Ectodermal cell (in vitro differentiated cells): ENCODE measurements around the gene ZSWIM2.
"Not testable (repeated sequence)": the region's sequence is repeated elsewhere in the genome, so short reads cannot be mapped to it uniquely, and the experiment has no call there.

Experiments used
- H3K27ac ChIP-seq: 2 replicates; pipeline ENCODE4 v1.7.0; 2013; ENCODE audit warnings: mild to moderate bottlenecking, low read depth, low read length; ENCODE audit not compliant: insufficient read depth, poor library complexity, severe bottlenecking
- H3K27me3 ChIP-seq: 2 replicates; pipeline ENCODE4 v1.7.0; 2013; ENCODE audit warnings: mild to moderate bottlenecking, low read length; ENCODE audit not compliant: insufficient read depth, control insufficient read depth, poor library complexity, severe bottlenecking
- H3K36me3 ChIP-seq: one replicate; pipeline ENCODE4 v1.7.0; 2013; ENCODE audit warnings: low read length; ENCODE audit not compliant: control insufficient read depth, insufficient read depth
- H3K4me1 ChIP-seq: one replicate; pipeline ENCODE4 v1.7.0; 2013; ENCODE audit warnings: low read length; ENCODE audit not compliant: control insufficient read depth, insufficient read depth
- H3K4me3 ChIP-seq: 2 replicates; pipeline ENCODE4 v1.7.0; 2013; ENCODE audit warnings: low read depth, low read length, control low read depth; ENCODE audit not compliant: insufficient read depth
- H3K9me3 ChIP-seq: 2 replicates; pipeline ENCODE4 v1.7.0; 2013; ENCODE audit warnings: mild to moderate bottlenecking, low read length, moderate library complexity; ENCODE audit not compliant: control insufficient read depth
- WGBS, 2 experiments: methylation state at CpG; one replicate each; pipeline ENCODE4 v1.1.7; 2013; ENCODE audit warnings: missing lambda C conversion rate in 2 of 2; 5-methylcytosine and 5-hydroxymethylcytosine counted together

Gene ZSWIM2

GRCh38 chr2:186852508-186852907, 3.5 kb upstream of the ZSWIM2 start:
- no peaks in the 10 kb centered on the region for H3K9me3 ChIP-seq
- WGBS, 2 experiments, result 92 to 95% methylated on average over 4 to 5 of the region's 5 CpGs
- no peak overlapping the region for H3K27ac ChIP-seq
- H3K4me3 ChIP-seq, result no peak overlapping the region
- H3K4me1 ChIP-seq, result no peaks in the 10 kb centered on the region
- no peaks in the 10 kb centered on the region for H3K27me3 ChIP-seq
- no peaks in the 10 kb centered on the region for H3K36me3 ChIP-seq

GRCh38 chr2:186842373-186842772, 6.6 kb downstream of the ZSWIM2 start:
- no peaks in the 10 kb centered on the region for H3K4me1 ChIP-seq
- no peaks in the 10 kb centered on the region for H3K9me3 ChIP-seq
- no peaks in the 10 kb centered on the region for H3K27me3 ChIP-seq
- H3K27ac ChIP-seq, result no peak overlapping the region
- WGBS, 2 experiments, result 83% methylated on average over 1 of the region's 3 CpGs; no CpG with 5 or more reads in 1 of the 2 experiments
- H3K4me3 ChIP-seq, result no peak overlapping the region
- H3K36me3 ChIP-seq, result no peaks in the 10 kb centered on the region

GRCh38 chr2:186841940-186842339, 7.0 kb downstream of the ZSWIM2 start:
- H3K4me3 ChIP-seq, result no peak overlapping the region
- H3K36me3 ChIP-seq, result no peaks in the 10 kb centered on the region
- H3K27me3 ChIP-seq, result no peaks in the 10 kb centered on the region
- no peaks in the 10 kb centered on the region for H3K4me1 ChIP-seq
- no peak overlapping the region for H3K27ac ChIP-seq
- WGBS, 2 experiments, result 100% methylated on average over 1 of the region's 3 CpGs; no CpG with 5 or more reads in 1 of the 2 experiments
- no peaks in the 10 kb centered on the region for H3K9me3 ChIP-seq

DNA sequence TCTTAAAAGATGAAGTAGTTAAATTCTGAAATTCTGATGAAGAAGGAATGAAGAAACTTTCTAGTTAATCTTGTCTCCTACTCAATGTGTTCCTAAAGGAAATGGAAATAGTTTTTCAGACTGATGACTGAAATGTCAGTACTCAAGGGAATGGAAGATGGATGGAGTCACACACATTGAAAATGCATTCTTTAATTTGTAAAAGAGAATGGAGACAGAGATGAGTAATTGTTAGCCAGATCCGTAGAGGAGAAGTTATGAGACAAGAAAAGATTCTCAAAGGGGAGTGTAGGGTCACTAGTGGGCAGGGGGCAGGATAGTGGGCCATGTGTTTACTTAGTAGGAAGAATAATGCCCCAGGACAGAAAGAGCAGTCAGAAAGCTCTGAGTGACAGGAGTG, 13.3 kb downstream of the ZSWIM2 start:
- Histone ChIP-seq H3K9me3 (no peaks in the 10 kb centered on the region), H3K27ac (no peak overlapping the region), H3K27me3 (no peaks in the 10 kb centered on the region), H3K4me3 (no peak overlapping the region), H3K4me1 (no peaks in the 10 kb centered on the region), H3K36me3 (no peaks in the 10 kb centered on the region)
- WGBS, 2 experiments, result 68 to 76% methylated on average over 1 of the region's 1 CpG

DNA sequence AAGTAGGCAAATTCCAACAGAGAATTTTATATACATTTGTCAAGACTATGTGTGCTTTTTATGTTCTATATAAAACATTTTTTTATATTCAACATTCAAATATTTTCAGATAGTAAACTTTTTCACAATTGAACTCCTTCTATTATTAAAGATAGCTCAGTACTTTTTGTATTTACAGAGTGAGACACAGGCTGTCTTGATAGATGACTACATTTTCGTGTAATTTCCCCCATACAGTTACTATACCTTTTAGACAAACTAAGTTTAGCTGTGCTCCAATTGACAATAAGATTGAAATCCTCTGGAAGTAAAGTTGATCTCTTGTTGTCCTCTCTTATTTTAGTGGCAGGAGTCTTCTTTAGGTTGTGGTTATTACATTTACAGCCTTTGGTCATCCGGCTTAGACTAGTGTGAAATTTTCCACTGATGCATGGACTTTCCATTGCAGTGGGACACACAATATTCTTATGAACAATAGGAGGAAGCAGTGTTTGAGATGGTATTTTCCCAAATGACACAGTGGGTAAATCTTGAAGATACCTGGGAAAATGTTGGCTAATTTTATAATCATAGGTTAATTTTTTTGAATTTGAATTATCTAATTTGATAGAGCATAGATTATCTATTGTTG, 21.0 kb downstream of the ZSWIM2 start:
- no peak overlapping the region for H3K27ac ChIP-seq
- H3K27me3 ChIP-seq, result no peaks in the 10 kb centered on the region
- H3K36me3 ChIP-seq, result no peaks in the 10 kb centered on the region
- H3K4me3 ChIP-seq, result no peak overlapping the region
- WGBS, 2 experiments, result 88 to 90% methylated on average over 2 of the region's 2 CpGs
- H3K4me1 ChIP-seq, result no peaks in the 10 kb centered on the region
- H3K9me3 ChIP-seq, result no peaks in the 10 kb centered on the region

DNA sequence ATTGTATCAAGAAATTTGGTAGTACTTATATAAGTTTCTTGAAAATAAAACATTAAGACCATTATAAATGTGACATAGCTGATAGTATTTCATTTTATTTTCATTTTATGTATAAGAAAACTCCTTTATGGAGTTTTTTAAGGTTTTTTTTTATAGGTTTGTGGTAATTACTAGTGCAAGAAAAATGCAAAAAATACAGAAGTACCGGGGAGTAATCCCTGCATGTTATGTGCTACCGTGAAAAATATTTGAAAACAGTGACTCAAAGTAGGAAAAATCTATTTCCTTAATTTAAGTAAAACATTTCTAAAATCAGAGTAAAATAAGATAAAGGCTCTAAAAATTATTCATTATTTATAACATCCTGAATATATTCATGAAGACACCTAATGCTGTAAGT, 21.6 kb downstream of the ZSWIM2 start:
- H3K27ac ChIP-seq, result no peak overlapping the region
- 93 to 100% methylated on average over 1 to 2 of the region's 2 CpGs for WGBS, 2 experiments

GRCh38 chr2:186822323-186822722, 26.6 kb downstream of the ZSWIM2 start:
- H3K4me1 ChIP-seq, result no peaks in the 10 kb centered on the region
- no peaks in the 10 kb centered on the region for H3K36me3 ChIP-seq
- WGBS, 2 experiments, result 96 to 97% methylated on average over 2 of the region's 2 CpGs
- H3K27me3 ChIP-seq, result no peaks in the 10 kb centered on the region
- H3K27ac ChIP-seq, result no peak overlapping the region
- no peaks in the 10 kb centered on the region for H3K9me3 ChIP-seq
- H3K4me3 ChIP-seq, result no peak overlapping the region

More for the DNA sequence above, 21.6 kb downstream of the ZSWIM2 start:
- Histone ChIP-seq H3K9me3 (no peaks in the 10 kb centered on the region), H3K36me3 (no peaks in the 10 kb centered on the region), H3K4me3 (no peak overlapping the region), H3K27me3 (no peaks in the 10 kb centered on the region), H3K4me1 (no peaks in the 10 kb centered on the region)

DNA sequence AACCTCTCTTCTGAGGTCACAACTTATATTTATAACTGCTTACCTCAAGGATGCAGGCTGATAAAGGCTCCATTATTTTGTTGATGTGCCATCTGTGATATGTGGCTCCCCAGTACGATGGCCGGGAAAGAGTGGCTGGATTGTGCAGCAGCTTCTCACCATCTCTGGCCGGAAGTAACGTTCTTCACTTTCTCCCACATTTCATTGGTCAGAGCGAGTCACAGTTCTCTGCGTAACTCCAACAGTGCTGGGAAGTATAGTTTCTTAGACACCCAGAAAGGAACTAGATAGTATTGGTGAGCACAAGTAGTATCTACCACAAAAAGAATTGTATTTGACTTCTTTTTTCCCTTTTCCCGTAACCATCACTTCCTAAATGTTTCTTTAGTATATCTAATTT, 28.7 kb downstream of the ZSWIM2 start:
- H3K4me3 ChIP-seq, result no peak overlapping the region
- no peak overlapping the region for H3K27ac ChIP-seq
- H3K27me3 ChIP-seq, result no peaks in the 10 kb centered on the region
- no peaks in the 10 kb centered on the region for H3K9me3 ChIP-seq
- no peaks in the 10 kb centered on the region for H3K36me3 ChIP-seq
- no peaks in the 10 kb centered on the region for H3K4me1 ChIP-seq
- WGBS, 2 experiments, result 85 to 88% methylated on average over 7 of the region's 7 CpGs

- not testable (repeated sequence) for H3K27ac ChIP-seq, H3K9me3 ChIP-seq, H3K27me3 ChIP-seq, H3K4me1 ChIP-seq, H3K36me3 ChIP-seq, H3K4me3 ChIP-seq
- WGBS, 2 experiments, result 89 to 93% methylated on average over 5 to 6 of the region's 6 CpGs
Measured at GRCh38 chr2:186811760-186812159, 37.2 kb downstream of the ZSWIM2 start.

DNA sequence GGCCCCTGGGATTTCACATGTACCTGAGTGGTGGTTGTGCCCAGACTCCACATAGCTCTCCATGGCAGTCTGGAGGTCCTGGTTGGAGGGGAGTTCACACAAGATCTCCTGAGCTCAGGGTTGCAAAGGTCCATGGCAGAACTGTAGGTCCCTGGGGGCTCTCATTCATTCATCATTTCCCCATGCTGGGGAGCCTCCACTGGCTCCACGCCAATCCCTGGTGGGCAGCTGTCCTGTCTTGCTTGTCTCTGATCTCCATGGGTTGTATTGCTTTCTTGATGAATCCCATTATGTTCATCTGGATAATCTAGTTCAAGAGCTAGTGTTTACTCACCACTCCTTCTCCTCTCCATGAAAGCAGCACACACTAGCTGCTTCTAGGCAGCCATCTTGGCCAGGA, 42.4 kb downstream of the ZSWIM2 start:
- no peaks in the 10 kb centered on the region for H3K36me3 ChIP-seq
- H3K4me3 ChIP-seq, result no peak overlapping the region
- H3K27ac ChIP-seq, result no peak overlapping the region
- H3K27me3 ChIP-seq, result no peaks in the 10 kb centered on the region
- no peaks in the 10 kb centered on the region for H3K4me1 ChIP-seq
- H3K9me3 ChIP-seq, result no peaks in the 10 kb centered on the region
- WGBS, 2 experiments, result 94% methylated on average over 1 of the region's 1 CpG

DNA sequence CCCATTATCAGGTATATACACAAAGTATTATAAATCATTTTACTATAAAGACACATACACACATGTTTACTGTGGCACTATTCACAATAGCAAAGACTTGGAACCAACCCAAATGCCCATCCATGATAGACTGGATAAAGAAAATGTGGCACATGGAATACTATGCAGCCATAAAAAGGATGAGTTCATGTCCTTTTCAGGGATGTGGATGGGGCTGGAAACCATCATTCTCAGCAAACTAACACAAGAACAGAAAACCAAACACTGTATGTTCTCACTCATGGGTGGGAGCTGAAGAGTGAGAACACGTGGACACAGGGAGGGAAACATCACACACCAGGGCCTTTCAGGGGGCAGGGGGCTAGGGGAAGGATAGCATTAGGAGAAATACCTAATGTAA, 50.4 kb downstream of the ZSWIM2 start:
- not testable (repeated sequence) for H3K27ac ChIP-seq, H3K4me1 ChIP-seq, H3K27me3 ChIP-seq, H3K4me3 ChIP-seq, H3K9me3 ChIP-seq, H3K36me3 ChIP-seq
- 75 to 90% methylated on average over 1 of the region's 1 CpG for WGBS, 2 experiments
